ENCODE data around the gene TSPAN18. TPM values are rescaled to one million over a fixed set of nuclear protein-coding genes. Genes with fewer than 3 reads are reported as not detected.

TSPAN18 gene
- total RNA-seq, 1 donor from 2014 or later: 717 TPM

DNA sequence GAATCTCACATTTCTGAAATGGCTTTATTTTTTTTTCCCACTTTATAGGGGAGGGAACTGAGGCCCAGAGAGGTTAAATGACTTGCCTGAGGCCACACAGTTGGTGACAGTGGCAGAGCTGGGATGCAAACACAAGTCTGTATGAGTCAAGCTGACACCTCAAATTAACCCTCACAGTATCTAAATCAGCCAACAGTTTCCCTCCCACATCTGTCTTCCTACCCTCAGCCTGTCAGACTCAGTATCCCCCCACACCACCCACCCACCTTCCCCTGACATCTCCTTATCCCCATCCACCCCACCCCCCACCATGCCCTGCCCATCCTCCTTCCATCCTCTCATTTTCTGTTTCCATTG is 128.7 kb downstream of the TSPAN18 start:
- no peak for TF ChIP-seq CTCF (IDR thresholded peaks at IDR 0.05; ENCODE audit: unreplicated experiment)
- Mint-ChIP-seq H3K36me3 (ENCODE audit: low read depth, unreplicated experiment) (peaks cover 52% of the 10 kb centered on the region), H3K4me3 (ENCODE audit: unreplicated experiment) (no peak overlapping the region), H3K27ac (ENCODE audit: unreplicated experiment) (no peak overlapping the region), H3K9me3 (ENCODE audit: unreplicated experiment) (no peaks in the 10 kb centered on the region), H3K27me3 (ENCODE audit: unreplicated experiment) (peaks cover 20% of the 10 kb centered on the region), H3K4me1 (ENCODE audit: unreplicated experiment) (peaks cover 64% of the 10 kb centered on the region)
- DNase-seq (ENCODE audit: low spot score): no peak

DNA sequence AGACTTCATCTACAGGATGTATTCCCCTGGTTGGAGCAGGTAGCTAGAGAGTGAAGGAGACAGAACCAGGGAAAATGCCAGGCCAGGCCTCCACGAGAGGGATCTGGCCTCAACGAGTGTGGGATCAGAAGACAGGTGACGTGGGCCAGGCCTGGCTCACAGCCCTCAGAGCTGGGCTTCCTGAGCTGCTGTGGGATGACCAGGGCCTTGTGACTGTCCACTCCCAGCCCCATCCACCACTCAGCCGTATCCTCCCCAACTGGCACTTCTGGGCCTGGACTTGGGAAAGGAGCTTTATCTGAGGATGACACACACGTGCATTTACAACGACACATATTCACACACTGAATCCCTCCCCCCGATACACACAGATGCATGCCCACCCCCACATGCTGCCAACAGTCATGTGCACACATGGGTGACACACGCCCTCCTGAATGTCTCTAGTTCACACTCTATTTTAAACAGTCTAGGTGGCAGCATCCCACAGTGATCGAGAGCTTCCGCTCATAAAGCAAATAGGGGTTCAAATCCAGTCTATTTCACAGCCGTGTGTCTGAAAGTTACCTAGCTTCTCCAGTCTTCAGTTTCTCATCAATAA is 130.8 kb downstream of the TSPAN18 start:
- TF ChIP-seq CTCF (IDR thresholded peaks at IDR 0.05; ENCODE audit: unreplicated experiment): no peak
- H3K36me3 Mint-ChIP-seq (ENCODE audit: low read depth, unreplicated experiment): peaks cover 53% of the 10 kb centered on the region
- peaks cover 19% of the 10 kb centered on the region for H3K27me3 Mint-ChIP-seq (ENCODE audit: unreplicated experiment)
- no peak overlapping the region for H3K27ac Mint-ChIP-seq (ENCODE audit: unreplicated experiment)
- H3K4me1 Mint-ChIP-seq (ENCODE audit: unreplicated experiment): peaks cover 48% of the 10 kb centered on the region
- H3K4me3 Mint-ChIP-seq (ENCODE audit: unreplicated experiment): peak overlapping the region; percentile 60
- no peak for DNase-seq (ENCODE audit: low spot score)
- no peaks in the 10 kb centered on the region for H3K9me3 Mint-ChIP-seq (ENCODE audit: unreplicated experiment)

DNA sequence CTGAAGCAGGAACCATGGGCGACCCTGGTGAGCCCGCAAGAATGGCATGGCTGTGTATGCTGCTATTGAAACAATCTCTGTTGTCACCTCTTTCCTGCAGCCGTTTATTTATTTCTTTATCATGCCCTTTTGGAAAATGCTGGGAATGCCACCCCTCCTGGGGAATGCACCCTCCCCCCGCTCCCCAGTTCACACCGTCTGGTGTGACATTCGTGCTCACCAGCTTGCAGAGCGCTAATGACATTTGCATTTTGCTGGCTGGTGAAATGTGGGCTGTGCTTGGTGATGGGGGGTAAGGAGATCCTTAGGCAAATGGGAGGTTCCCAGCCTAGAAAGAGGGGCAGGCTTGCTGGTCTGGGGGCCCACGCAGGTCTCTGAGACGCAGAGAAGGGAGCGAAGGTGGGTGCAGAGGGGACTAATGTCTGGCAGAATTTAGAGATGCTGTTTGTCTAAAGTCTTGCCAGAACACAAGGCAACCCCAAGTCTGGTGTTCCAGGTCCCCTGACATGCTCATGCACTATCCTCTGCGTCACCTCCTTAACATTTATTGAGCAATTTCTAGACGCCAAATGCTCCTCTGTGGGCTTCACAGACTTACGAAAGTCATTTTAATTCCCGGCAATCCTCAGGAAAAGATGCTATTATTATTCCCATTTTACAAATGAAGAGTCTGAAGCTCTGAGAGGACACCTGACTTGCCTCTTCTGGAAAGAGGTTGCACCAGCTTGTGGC is 132.2 kb downstream of the TSPAN18 start:
- H3K36me3 Mint-ChIP-seq (ENCODE audit: low read depth, unreplicated experiment): peaks cover 58% of the 10 kb centered on the region
- H3K4me1 Mint-ChIP-seq (ENCODE audit: unreplicated experiment): peaks cover 41% of the 10 kb centered on the region
- H3K4me3 Mint-ChIP-seq (ENCODE audit: unreplicated experiment): no peak overlapping the region
- no peak for DNase-seq (ENCODE audit: low spot score)
- peaks cover 21% of the 10 kb centered on the region for H3K27me3 Mint-ChIP-seq (ENCODE audit: unreplicated experiment)
- TF ChIP-seq CTCF (IDR thresholded peaks at IDR 0.05; ENCODE audit: unreplicated experiment): no peak
- no peaks in the 10 kb centered on the region for H3K9me3 Mint-ChIP-seq (ENCODE audit: unreplicated experiment)
- H3K27ac Mint-ChIP-seq (ENCODE audit: unreplicated experiment): no peak overlapping the region

DNA sequence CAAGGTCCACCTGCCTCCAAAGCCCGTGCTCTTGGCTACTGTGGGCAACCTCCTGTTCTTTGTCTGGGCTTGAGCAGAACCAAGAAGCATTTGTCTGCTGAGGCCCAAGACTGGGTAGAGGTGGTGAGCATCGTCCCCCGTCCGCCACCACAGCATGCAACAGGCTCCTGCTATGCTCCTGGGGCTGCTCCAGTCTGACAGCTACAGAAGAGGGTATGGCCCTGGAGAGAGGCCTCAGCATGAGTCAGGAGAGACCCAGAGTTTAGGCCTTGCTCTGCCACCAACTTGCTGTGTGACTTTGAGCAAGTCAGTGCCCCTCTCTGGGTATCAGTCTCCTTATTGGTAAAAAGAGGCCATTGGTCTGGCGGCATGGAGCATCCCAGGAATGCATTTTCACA is 132.8 kb downstream of the TSPAN18 start:
- TF ChIP-seq CTCF (IDR thresholded peaks at IDR 0.05; ENCODE audit: unreplicated experiment): no peak
- Mint-ChIP-seq H3K27me3 (ENCODE audit: unreplicated experiment) (peaks cover 21% of the 10 kb centered on the region), H3K27ac (ENCODE audit: unreplicated experiment) (no peak overlapping the region), H3K4me1 (ENCODE audit: unreplicated experiment) (peaks cover 37% of the 10 kb centered on the region), H3K9me3 (ENCODE audit: unreplicated experiment) (no peaks in the 10 kb centered on the region), H3K36me3 (ENCODE audit: low read depth, unreplicated experiment) (peaks cover 57% of the 10 kb centered on the region), H3K4me3 (ENCODE audit: unreplicated experiment) (no peak overlapping the region)
- DNase-seq (ENCODE audit: low spot score): no peak

DNA sequence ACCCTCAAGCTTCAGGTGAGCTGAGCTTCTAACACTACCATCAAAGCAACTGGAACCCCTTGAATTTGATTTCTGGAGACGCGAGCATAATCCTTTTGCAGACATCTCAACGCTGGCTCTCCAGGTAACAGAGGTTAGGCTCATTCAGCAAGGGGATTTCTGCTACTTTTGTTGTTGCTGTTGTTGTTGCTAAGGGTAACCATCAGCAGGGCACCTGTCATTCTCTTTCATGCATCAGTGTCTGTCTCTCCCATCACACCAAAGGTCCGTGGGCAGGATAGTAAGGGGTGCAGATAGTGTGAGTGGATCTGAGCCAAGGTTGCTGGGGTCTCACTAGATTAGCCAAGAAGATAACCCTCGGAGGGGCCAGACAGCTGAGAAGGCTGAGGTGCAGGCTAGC is 133.6 kb downstream of the TSPAN18 start:
- H3K9me3 Mint-ChIP-seq (ENCODE audit: unreplicated experiment): no peaks in the 10 kb centered on the region
- peak overlapping the region; percentile 74 for H3K4me3 Mint-ChIP-seq (ENCODE audit: unreplicated experiment)
- peaks cover 34% of the 10 kb centered on the region for H3K4me1 Mint-ChIP-seq (ENCODE audit: unreplicated experiment)
- H3K36me3 Mint-ChIP-seq (ENCODE audit: low read depth, unreplicated experiment): peaks cover 60% of the 10 kb centered on the region
- no peak for DNase-seq (ENCODE audit: low spot score)
- no peak overlapping the region for H3K27ac Mint-ChIP-seq (ENCODE audit: unreplicated experiment)
- no peak for TF ChIP-seq CTCF (IDR thresholded peaks at IDR 0.05; ENCODE audit: unreplicated experiment)
- H3K27me3 Mint-ChIP-seq (ENCODE audit: unreplicated experiment): peaks cover 21% of the 10 kb centered on the region
